Activated CD8-positive, alpha-beta memory T cell treated with anti-CD3 and anti-CD28 coated beads, Interleukin-2, amount 10 ng/mL, durations not matched to agents 7 days and 5 days (primary cell): ENCODE results near the gene BTN2A1. TPM values are rescaled to one million over a fixed set of nuclear protein-coding genes. Genes with fewer than 3 reads are reported as not detected.
A peak's percentile ranks its signal among the peaks of the same experiment; 100 is the strongest.

Experiments used
- ATAC-seq: fragments of 150-1000 bp; cut with Tn5 transposase; one replicate; pipeline ENCODE4 v1.10.0; 2021; ENCODE audit warnings: moderate library complexity
- CTCF ChIA-PET: fragments of 350-600 bp; sonication (Branson Sonifier 250); formaldehyde crosslinking; loops from one replicate; lab custom pipeline; 2021; ENCODE audit warnings: antibody characterized with exemption; lab: Charles Lee
- DNase-seq: peaks from one replicate; pipeline ENCODE4 v3.0.0-alpha.2; 2020
- H3K27ac Mint-ChIP-seq: one replicate; pipeline ENCODE4 v1.8.0; 2021; ENCODE audit warnings: mild to moderate bottlenecking, mixed read lengths
- H3K27me3 Mint-ChIP-seq: one replicate; pipeline ENCODE4 v1.8.0; 2021; ENCODE audit warnings: mixed read lengths
- H3K36me3 Mint-ChIP-seq: one replicate; pipeline ENCODE4 v1.8.0; 2021; ENCODE audit warnings: mild to moderate bottlenecking, mixed read lengths
- H3K4me1 Mint-ChIP-seq: one replicate; pipeline ENCODE4 v1.8.0; 2021; ENCODE audit warnings: mixed read lengths
- H3K4me3 Mint-ChIP-seq: one replicate; pipeline ENCODE4 v1.8.0; 2021; ENCODE audit warnings: mild to moderate bottlenecking, moderate library complexity, mixed read lengths
- H3K9me3 Mint-ChIP-seq: one replicate; pipeline ENCODE4 v1.8.0; 2022; ENCODE audit warnings: low read depth, mixed read lengths
- total RNA-seq, 2 experiments: library from RNA; stranded (reverse); gene quantifications; one replicate each; pipeline ENCODE4 v1.2.3, GENCODE V29; 2021

BTN2A1 gene
- total RNA-seq, 2 experiments from 2014 or later: 25.1 to 26.5 TPM

- ATAC-seq (no peak), DNase-seq (no peak)
- CTCF ChIA-PET: no interaction called here
- H3K4me1 Mint-ChIP-seq: peaks cover 45% of the 10 kb centered on the region
- H3K27ac Mint-ChIP-seq: peak overlapping the region; percentile 50
- H3K36me3 Mint-ChIP-seq: peaks cover 83% of the 10 kb centered on the region
- H3K9me3 Mint-ChIP-seq: no peaks in the 10 kb centered on the region
- no peak overlapping the region for H3K4me3 Mint-ChIP-seq
- H3K27me3 Mint-ChIP-seq: no peaks in the 10 kb centered on the region
These were observed 6.3 kb downstream of the BTN2A1 start for GRCh38 chr6:26464014-26464413.

GRCh38 chr6:26464416-26465131, 6.8 kb downstream of the BTN2A1 start:
- Mint-ChIP-seq H3K4me1 (peaks cover 39% of the 10 kb centered on the region), H3K27ac (peak overlapping the region; percentile 50), H3K27me3 (no peaks in the 10 kb centered on the region), H3K9me3 (no peaks in the 10 kb centered on the region), H3K36me3 (peaks cover 83% of the 10 kb centered on the region), H3K4me3 (no peak overlapping the region)
- CTCF ChIA-PET: no interaction called here
- DNase-seq: no peak
- ATAC-seq: no peak

- no peaks in the 10 kb centered on the region for H3K9me3 Mint-ChIP-seq
- no peak overlapping the region for H3K4me3 Mint-ChIP-seq
- DNase-seq (no peak), ATAC-seq (no peak)
- H3K4me1 Mint-ChIP-seq: peaks cover 27% of the 10 kb centered on the region
- peaks cover 80% of the 10 kb centered on the region for H3K36me3 Mint-ChIP-seq
- H3K27ac Mint-ChIP-seq: no peak overlapping the region
- H3K27me3 Mint-ChIP-seq: no peaks in the 10 kb centered on the region
- CTCF ChIA-PET: no interaction called here
These were observed 8.0 kb downstream of the BTN2A1 start for GRCh38 chr6:26465776-26466175.

- ATAC-seq (no peak), DNase-seq (no peak)
- peaks cover 32% of the 10 kb centered on the region for H3K4me1 Mint-ChIP-seq
- peaks cover 7% of the 10 kb centered on the region for H3K9me3 Mint-ChIP-seq
- CTCF ChIA-PET: no interaction called here
- H3K27me3 Mint-ChIP-seq: no peaks in the 10 kb centered on the region
- no peak overlapping the region for H3K4me3 Mint-ChIP-seq
- peaks cover 80% of the 10 kb centered on the region for H3K36me3 Mint-ChIP-seq
- H3K27ac Mint-ChIP-seq: no peak overlapping the region
These were observed 11.1 kb downstream of the BTN2A1 start for GRCh38 chr6:26468829-26469228.

- Mint-ChIP-seq H3K36me3 (peaks cover 74% of the 10 kb centered on the region), H3K9me3 (peaks cover 7% of the 10 kb centered on the region), H3K27ac (no peak overlapping the region), H3K27me3 (no peaks in the 10 kb centered on the region), H3K4me3 (no peak overlapping the region), H3K4me1 (peaks cover 31% of the 10 kb centered on the region)
- no peak for ATAC-seq
- no peak for DNase-seq
- CTCF ChIA-PET: no interaction called here
These were observed 12.9 kb downstream of the BTN2A1 start for GRCh38 chr6:26470643-26471042.

GRCh38 chr6:26471970-26472369, 14.2 kb downstream of the BTN2A1 start:
- CTCF ChIA-PET: interaction anchor here (1.3 to 1.4 kb wide), 2 partner anchors 66 to 96 kb away, joined by 3 read pairs; no protein-coding TSS in a partner anchor
- peaks cover 68% of the 10 kb centered on the region for H3K36me3 Mint-ChIP-seq
- DNase-seq (no peak), ATAC-seq (no peak)
- H3K27ac Mint-ChIP-seq: no peak overlapping the region
- no peak overlapping the region for H3K4me3 Mint-ChIP-seq
- H3K9me3 Mint-ChIP-seq: peaks cover 7% of the 10 kb centered on the region
- peaks cover 39% of the 10 kb centered on the region for H3K4me1 Mint-ChIP-seq
- H3K27me3 Mint-ChIP-seq: no peaks in the 10 kb centered on the region

GRCh38 chr6:26472549-26473290, 15.0 kb downstream of the BTN2A1 start:
- DNase-seq (no peak), ATAC-seq (no peak)
- Mint-ChIP-seq H3K4me1 (peaks cover 42% of the 10 kb centered on the region), H3K27ac (peak overlapping the region; percentile 100), H3K36me3 (peaks cover 65% of the 10 kb centered on the region), H3K4me3 (peak overlapping the region; percentile 99), H3K9me3 (peaks cover 7% of the 10 kb centered on the region), H3K27me3 (no peaks in the 10 kb centered on the region)
- CTCF ChIA-PET: interaction anchor here (1.3 to 1.9 kb wide), 4 partner anchors 28 to 95 kb away, joined by 3 to 4 read pairs (median 4); no protein-coding TSS in a partner anchor

- peaks cover 58% of the 10 kb centered on the region for H3K36me3 Mint-ChIP-seq
- no peaks in the 10 kb centered on the region for H3K27me3 Mint-ChIP-seq
- ATAC-seq (no peak), DNase-seq (no peak)
- CTCF ChIA-PET: interaction anchor here (0.9 to 2.2 kb wide), 7 partner anchors 21 to 132 kb away, joined by 3 to 6 read pairs (median 3); no protein-coding TSS in a partner anchor
- peaks cover 7% of the 10 kb centered on the region for H3K9me3 Mint-ChIP-seq
- peak overlapping the region; percentile 99 for H3K4me3 Mint-ChIP-seq
- peak overlapping the region; percentile 100 for H3K27ac Mint-ChIP-seq
- peaks cover 42% of the 10 kb centered on the region for H3K4me1 Mint-ChIP-seq
These were observed 15.6 kb downstream of the BTN2A1 start for GRCh38 chr6:26473429-26473757.

- ATAC-seq (peak; percentile 97), DNase-seq (peak; percentile 92)
- H3K4me1 Mint-ChIP-seq: peaks cover 40% of the 10 kb centered on the region
- H3K9me3 Mint-ChIP-seq: peaks cover 7% of the 10 kb centered on the region
- CTCF ChIA-PET: interaction anchor here (0.9 to 2.2 kb wide), 10 partner anchors 22 to 165 kb away, joined by 3 to 6 read pairs (median 3); no protein-coding TSS in a partner anchor
- H3K36me3 Mint-ChIP-seq: peaks cover 53% of the 10 kb centered on the region
- peak overlapping the region; percentile 99 for H3K4me3 Mint-ChIP-seq
- peak overlapping the region; percentile 100 for H3K27ac Mint-ChIP-seq
- no peaks in the 10 kb centered on the region for H3K27me3 Mint-ChIP-seq
These were observed 16.1 kb downstream of the BTN2A1 start for GRCh38 chr6:26473758-26474438.

- peaks cover 49% of the 10 kb centered on the region for H3K36me3 Mint-ChIP-seq
- ATAC-seq (peak; percentile 4), DNase-seq (no peak)
- H3K4me1 Mint-ChIP-seq: peaks cover 40% of the 10 kb centered on the region
- peak overlapping the region; percentile 100 for H3K27ac Mint-ChIP-seq
- H3K9me3 Mint-ChIP-seq: peaks cover 7% of the 10 kb centered on the region
- peak overlapping the region; percentile 99 for H3K4me3 Mint-ChIP-seq
- no peaks in the 10 kb centered on the region for H3K27me3 Mint-ChIP-seq
- CTCF ChIA-PET: interaction anchor here (0.9 to 2.2 kb wide), 10 partner anchors 22 to 165 kb away, joined by 3 to 6 read pairs (median 3); no protein-coding TSS in a partner anchor
These were observed 16.7 kb downstream of the BTN2A1 start for GRCh38 chr6:26474439-26474881.

GRCh38 chr6:26475823-26476729, 18.3 kb downstream of the BTN2A1 start:
- ATAC-seq (no peak), DNase-seq (no peak)
- Mint-ChIP-seq H3K36me3 (peaks cover 38% of the 10 kb centered on the region), H3K9me3 (peaks cover 7% of the 10 kb centered on the region), H3K27ac (peak overlapping the region; percentile 55), H3K4me3 (no peak overlapping the region), H3K27me3 (no peaks in the 10 kb centered on the region), H3K4me1 (peaks cover 44% of the 10 kb centered on the region)
- CTCF ChIA-PET: interaction anchor here (0.8 to 1.2 kb wide), 4 partner anchors 11 to 56 kb away, joined by 3 read pairs; no protein-coding TSS in a partner anchor

GRCh38 chr6:26476896-26477295, 19.1 kb downstream of the BTN2A1 start:
- Mint-ChIP-seq H3K27me3 (no peaks in the 10 kb centered on the region), H3K4me3 (no peak overlapping the region), H3K9me3 (peaks cover 2% of the 10 kb centered on the region), H3K27ac (peak overlapping the region; percentile 55), H3K36me3 (peaks cover 30% of the 10 kb centered on the region), H3K4me1 (peaks cover 39% of the 10 kb centered on the region)
- ATAC-seq (no peak), DNase-seq (no peak)
- CTCF ChIA-PET: interaction anchor here (1.0 to 1.2 kb wide), 2 partner anchors 10 to 55 kb away, joined by 3 read pairs; no protein-coding TSS in a partner anchor
